ENCODE data around the gene MINDY3. TPM values are rescaled to one million over a fixed set of nuclear protein-coding genes. Genes with fewer than 3 reads are reported as not detected.

MINDY3 gene
- total RNA-seq, 1 experiment from 2014 or later = 14.9 TPM

DNA sequence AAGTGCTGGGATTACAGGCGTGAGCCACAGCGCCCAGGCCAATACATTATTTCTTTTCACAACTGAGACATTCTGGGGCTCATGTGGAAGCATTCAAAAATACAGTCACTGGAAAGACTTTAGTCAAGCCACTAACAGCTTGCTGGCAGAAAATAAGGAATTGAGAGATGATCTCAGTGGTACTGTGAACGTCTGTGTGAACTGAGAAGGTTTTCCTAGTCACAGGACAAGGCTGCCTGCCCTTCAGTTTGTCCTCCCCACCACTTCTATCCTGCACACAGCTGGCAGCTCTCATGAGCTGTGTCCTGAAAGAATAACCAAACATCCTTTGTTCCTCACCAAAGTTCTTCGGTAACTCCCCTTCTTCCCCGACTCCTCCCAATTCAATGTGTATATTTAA is 109.3 kb downstream of the MINDY3 start:
- no peak for TF ChIP-seq CTCF (conservative IDR thresholded peaks at IDR 0.05)
- Histone ChIP-seq H3K14ac (ENCODE audit: insufficient read depth, low read length) (no peak overlapping the region), H3K23ac (ENCODE audit: insufficient read length, low read depth, low read length) (no peak overlapping the region), H3K23me2 (ENCODE audit: insufficient read length, low read depth, low read length, poor library complexity, severe bottlenecking) (no peaks in the 10 kb centered on the region), H3K9me3 (ENCODE audit: control insufficient read depth, low read depth, low read length) (no peaks in the 10 kb centered on the region), H2BK12ac (ENCODE audit: insufficient read length, low read depth, low read length) (no peak overlapping the region), H2BK5ac (ENCODE audit: insufficient read length, low read length) (no peak overlapping the region), H3K79me1 (ENCODE audit: insufficient read depth, low read depth, low read length, poor library complexity, severe bottlenecking) (no peaks in the 10 kb centered on the region), H2BK120ac (ENCODE audit: low read depth, low read length, poor library complexity, severe bottlenecking) (no peak overlapping the region), H3K4me1 (ENCODE audit: insufficient read depth, low read length) (no peaks in the 10 kb centered on the region), H3K56ac (ENCODE audit: insufficient read length, low read depth, low read length) (no peak overlapping the region), H2BK15ac (ENCODE audit: low read depth, low read length) (no peak overlapping the region), H2AK5ac (ENCODE audit: insufficient read length, low read length) (no peak overlapping the region), H2AFZ (ENCODE audit: low read length) (no peak overlapping the region), H3K79me2 (ENCODE audit: insufficient read depth, low read length) (no peaks in the 10 kb centered on the region), H3K27ac (ENCODE audit: insufficient read length, low read depth, low read length) (no peak overlapping the region), H4K20me1 (ENCODE audit: control insufficient read depth, insufficient read depth, insufficient read length) (no peaks in the 10 kb centered on the region), H4K91ac (ENCODE audit: insufficient read length, low read depth, low read length) (no peak overlapping the region), H4K8ac (replicated peaks; ENCODE audit: insufficient read length, low read depth, low read length) (no peak overlapping the region), H3T11ph (ENCODE audit: low read length) (no peak overlapping the region), H3K4ac (ENCODE audit: low read depth, low read length) (no peak overlapping the region), H3K4me2 (ENCODE audit: insufficient read depth, insufficient read length, low read length) (no peak overlapping the region), H3K9ac (ENCODE audit: extremely low read depth, insufficient read length, low read length) (no peak overlapping the region), H3K27me3 (ENCODE audit: insufficient read depth, low read length) (no peaks in the 10 kb centered on the region), H3K18ac (ENCODE audit: insufficient read length, low read depth, low read length) (no peak overlapping the region), H4K5ac (ENCODE audit: insufficient read length, low read depth, low read length) (no peak overlapping the region), H2BK20ac (ENCODE audit: low read depth, low read length, poor library complexity, severe bottlenecking) (no peak overlapping the region)
- no CpG with 5 or more reads among the region's 5 CpGs for WGBS (ENCODE audit: extremely low coverage, insufficient read length, low lambda C conversion rate)
- no peak overlapping the region for H3K27ac Mint-ChIP-seq
- H3K4me1 Mint-ChIP-seq = peaks cover 5 to 7% of the 10 kb centered on the region in 2 experiments; a peak in 2 of 4 replicates
- peaks cover 2% of the 10 kb centered on the region for H3K27me3 Mint-ChIP-seq (ENCODE audit: low read depth)
- H3K4me3 Mint-ChIP-seq = no peak overlapping the region
- no peak for DNase-seq
- H3K36me3 Mint-ChIP-seq (ENCODE audit: insufficient read depth in 1 of 3, low read depth in 3 of 3) = no peaks in the 10 kb centered on the region
- H3K9me3 Mint-ChIP-seq = no peaks in the 10 kb centered on the region
